HepG2 (cell line): ENCODE results near the gene WNT6. TPM values are rescaled to one million over a fixed set of nuclear protein-coding genes. Genes with fewer than 3 reads are reported as not detected.
A peak's percentile ranks its signal among the peaks of the same experiment; 100 is the strongest.

Experiments
- ELF4 ChIP-seq: sonication (generic); formaldehyde crosslinking; IDR thresholded peaks from 2 replicates; pipeline ENCODE4 v1.5.0; 2020; ENCODE audit warnings: missing genetic modification reagents, mild to moderate bottlenecking, moderate library complexity, borderline replicate concordance
- FLYWCH1 ChIP-seq: sonication (generic); formaldehyde crosslinking; IDR thresholded peaks from 2 replicates; pipeline ENCODE4 v1.8.1; 2023; ENCODE audit warnings: mild to moderate bottlenecking, missing genetic modification reagents
- FOXK1 ChIP-seq: sonication (generic); formaldehyde crosslinking; IDR thresholded peaks from 2 replicates; pipeline ENCODE4 v1.4.0; 2020; ENCODE audit warnings: low read depth, missing genetic modification reagents, borderline replicate concordance
- FOXK2 ChIP-seq: fragments of 450-650 bp; IDR thresholded peaks from 2 replicates; pipeline ENCODE4 v1.6.1; 2016
- HMGA1 ChIP-seq: sonication (generic); formaldehyde crosslinking; conservative IDR thresholded peaks from 2 replicates; pipeline ENCODE4 v1.4.0; 2020; ENCODE audit warnings: missing genetic modification reagents
- KDM2A ChIP-seq: sonication (generic); formaldehyde crosslinking; IDR thresholded peaks from 2 replicates; pipeline ENCODE4 v1.4.0; 2020; ENCODE audit warnings: low read depth, missing genetic modification reagents, borderline replicate concordance
- KDM4B ChIP-seq: sonication (generic); formaldehyde crosslinking; IDR thresholded peaks from 2 replicates; pipeline ENCODE4 v1.4.0; 2020; ENCODE audit warnings: missing genetic modification reagents
- KLF16 ChIP-seq, 2 experiments: sonication (generic) in 1 of 2; formaldehyde crosslinking in 1 of 2; IDR thresholded peaks; 2 replicates each; pipeline versions ENCODE4 v1.6.1 to v1.8.0; 2016 to 2023; ENCODE audit warnings: missing genetic modification reagents in 2 of 2, missing compliant biosample characterization in 1 of 2
- MIXL1 ChIP-seq: IDR thresholded peaks from 2 replicates; pipeline ENCODE4 v1.6.1; 2016
- MNT ChIP-seq: fragments of 450-650 bp; IDR thresholded peaks from 2 replicates; pipeline ENCODE4 v1.6.1; 2016
- MTA3 ChIP-seq: sonication (generic); formaldehyde crosslinking; IDR thresholded peaks from 2 replicates; pipeline ENCODE4 v1.4.0; 2020; ENCODE audit warnings: missing genetic modification reagents
- PRDM4 ChIP-seq: sonication (generic); formaldehyde crosslinking; IDR thresholded peaks from 2 replicates; pipeline ENCODE4 v1.9.0; 2021; ENCODE audit warnings: missing genetic modification reagents, borderline replicate concordance
- SAFB2 ChIP-seq: sonication (generic); formaldehyde crosslinking; IDR thresholded peaks from 2 replicates; pipeline ENCODE4 v1.5.1; 2020; ENCODE audit warnings: missing genetic modification reagents, low read depth, mild to moderate bottlenecking, borderline replicate concordance
- SKI ChIP-seq: fragments of 450-650 bp; IDR thresholded peaks from one replicate; pipeline ENCODE4 v1.6.1; 2018; ENCODE audit warnings: mild to moderate bottlenecking; ENCODE audit not compliant: partially characterized antibody
- SMC3 ChIP-seq: IDR thresholded peaks from 2 replicates; pipeline ENCODE4 v1.6.1; 2011; ENCODE audit warnings: low read length, improper control_type of control experiment
- SPEN ChIP-seq: sonication (generic); formaldehyde crosslinking; IDR thresholded peaks from 2 replicates; pipeline ENCODE4 v1.5.1; 2020; ENCODE audit warnings: low read depth, mild to moderate bottlenecking, missing genetic modification reagents
- TEAD3 ChIP-seq: optimal IDR thresholded peaks from 2 replicates; pipeline ENCODE3; 2016; ENCODE audit warnings: borderline replicate concordance
- ZBTB42 ChIP-seq: sonication (generic); formaldehyde crosslinking; IDR thresholded peaks from 2 replicates; pipeline ENCODE4 v1.5.0; 2020; ENCODE audit warnings: mild to moderate bottlenecking, missing genetic modification reagents
- ZBTB46 ChIP-seq: sonication (generic); formaldehyde crosslinking; IDR thresholded peaks from 2 replicates; pipeline ENCODE4 v1.4.0; 2020; ENCODE audit warnings: mild to moderate bottlenecking, missing genetic modification reagents, borderline replicate concordance
- ZFY ChIP-seq: sonication (generic); formaldehyde crosslinking; IDR thresholded peaks from 2 replicates; pipeline ENCODE4 v1.4.0; 2020; ENCODE audit warnings: missing genetic modification reagents
- ZMYM3 ChIP-seq: sonication (generic); formaldehyde crosslinking; IDR thresholded peaks from 2 replicates; pipeline ENCODE4 v1.5.1; 2020; ENCODE audit warnings: mild to moderate bottlenecking, missing genetic modification reagents
- ZNF282 ChIP-seq: fragments of 450-650 bp; IDR thresholded peaks from 2 replicates; pipeline ENCODE4 v1.6.1; 2018; ENCODE audit not compliant: partially characterized antibody
- ZNF597 ChIP-seq: sonication (generic); formaldehyde crosslinking; IDR thresholded peaks from 2 replicates; pipeline ENCODE4 v1.5.0; 2020; ENCODE audit warnings: missing genetic modification reagents
- ZNF616 ChIP-seq: sonication (generic); formaldehyde crosslinking; IDR thresholded peaks from 2 replicates; pipeline ENCODE4 v1.5.0; 2020; ENCODE audit warnings: low read depth, mild to moderate bottlenecking, missing genetic modification reagents
- ZNF672 ChIP-seq: sonication (generic); formaldehyde crosslinking; IDR thresholded peaks from 2 replicates; pipeline ENCODE4 v1.8.1; 2022; ENCODE audit warnings: missing genetic modification reagents
- polyA plus RNA-seq, 8 experiments: library from polyadenylated mRNA; depleted of rRNA in 3 of 8; stranded (reverse) in 7 of 8; unstranded in 1 of 8; fragments of >200 nt; fragmentation: Illumina TruSeq in 4 of 8; extraction: Trizol in 4 of 8; gene quantifications; 2 replicates each; pipeline versions ENCODE4 v1.2.1 to v1.2.3, GENCODE V29; 2011 to 2016; ENCODE audit warnings: low read depth in 4 of 8, missing spikeins in 1 of 8, mixed read lengths in 1 of 8; ENCODE audit not compliant: insufficient read depth in 1 of 8
- total RNA-seq, 5 experiments: library from RNA; depleted of rRNA; stranded (reverse); fragments of >200 nt; fragmentation: Illumina TruSeq; extraction: Trizol; gene quantifications; 2 replicates each; pipeline ENCODE4 v1.2.3, GENCODE V29; 2016; ENCODE audit warnings: low read depth in 1 of 5

The WNT6 gene
- total and polyA plus RNA-seq, 2 of the 13 experiments (the other 11 are each of a cell fraction or from before 2014, with no cell fraction given) = 0.20 TPM; not detected in 1

- TF ChIP-seq ZBTB46 (CRISPR knock-in tag) (no peak), FOXK1 (no peak), TEAD3 (CRISPR knock-in tag) (no peak), KLF16 (CRISPR knock-in tag; IDR thresholded peaks at IDR 0.05) (no peak), KDM2A (CRISPR knock-in tag) (peak; percentile 86), SAFB2 (CRISPR knock-in tag) (peak; percentile 76), FOXK2 (no peak), MIXL1 (CRISPR knock-in tag) (no peak), ZNF672 (CRISPR knock-in tag) (no peak), ZNF282 (no peak), ZNF597 (CRISPR knock-in tag) (no peak), PRDM4 (CRISPR knock-in tag) (no peak), ZMYM3 (CRISPR knock-in tag) (peak; percentile 58; the same call in 1 of the 2 replicates), ELF4 (CRISPR knock-in tag) (no peak), HMGA1 (CRISPR knock-in tag) (no peak), FLYWCH1 (CRISPR knock-in tag) (no peak), ZFY (CRISPR knock-in tag) (peak; percentile 70), MTA3 (CRISPR knock-in tag) (no peak), ZBTB42 (no peak), ZNF616 (peak; percentile 51; the same call in 1 of the 2 replicates), SMC3 (no peak), SKI (peak; percentile 52), KDM4B (CRISPR knock-in tag) (no peak), SPEN (CRISPR knock-in tag) (peak; percentile 57), MNT (no peak)
Observed at GRCh38 chr2:218892693-218893348, 33.2 kb downstream of the WNT6 start (continued).
